Keratinocyte (primary cell): ENCODE measurements around the gene LHFPL2. TPM values are rescaled to one million over a fixed set of nuclear protein-coding genes. Genes with fewer than 3 reads are reported as not detected.
A peak's percentile ranks its signal among the peaks of the same experiment; 100 is the strongest.

Source experiments
- DNase-seq: peaks from one replicate; pipeline ENCODE4 v3.0.0-alpha.2; 2011; ENCODE audit warnings: low read depth, missing footprints, low spot score
- FAIRE-seq: peaks from 2 replicates; lab custom pipeline; 2011; peaks lifted over from hg19 to GRCh38; lab: Jason Lieb, UNC
- H2AFZ ChIP-seq: 2 replicates; pipeline ENCODE4 v1.6.0; 2012; ENCODE audit warnings: low read length, control low read depth, inconsistent platforms; ENCODE audit not compliant: control insufficient read depth
- H3K27ac ChIP-seq: 2 replicates; pipeline ENCODE4 v1.5.1; 2011; ENCODE audit warnings: low read length; ENCODE audit not compliant: control insufficient read depth, insufficient read depth
- H3K27me3 ChIP-seq: 3 replicates; pipeline ENCODE4 v1.6.0; 2011; ENCODE audit warnings: low read length; ENCODE audit not compliant: control insufficient read depth, insufficient read depth; ENCODE audit errors: extremely low read depth
- H3K36me3 ChIP-seq, 2 experiments: 2 replicates in 1 of 2; 3 replicates in 1 of 2; pipeline ENCODE4 v1.5.1; 2011; ENCODE audit warnings: low read length in 2 of 2, mild to moderate bottlenecking in 1 of 2; ENCODE audit not compliant: control insufficient read depth in 2 of 2, insufficient read depth in 2 of 2; ENCODE audit errors: extremely low read depth in 1 of 2
- H3K4me1 ChIP-seq: 3 replicates; pipeline ENCODE4 v1.5.1; 2011; ENCODE audit warnings: low read length; ENCODE audit not compliant: control insufficient read depth, insufficient read depth; ENCODE audit errors: extremely low read depth
- H3K4me2 ChIP-seq: 3 replicates; pipeline ENCODE4 v1.6.0; 2011; ENCODE audit warnings: low read depth, low read length; ENCODE audit not compliant: control insufficient read depth, insufficient read depth; ENCODE audit errors: extremely low read depth
- H3K4me3 ChIP-seq, 3 experiments: fragments of 200-600 bp in 1 of 3; sonication (generic) in 1 of 3; 2 replicates in 2 of 3; 3 replicates in 1 of 3; pipeline ENCODE4 v1.5.1; 2011 to 2016; ENCODE audit warnings: low read length in 3 of 3, mild to moderate bottlenecking in 3 of 3, control low read depth in 2 of 3, inconsistent platforms in 1 of 3, low read depth in 1 of 3, mixed read lengths in 1 of 3, mixed run types in 1 of 3, moderate library complexity in 1 of 3; ENCODE audit not compliant: control insufficient read depth in 2 of 3, insufficient read depth in 2 of 3; ENCODE audit errors: extremely low read depth in 1 of 3
- H3K79me2 ChIP-seq: 2 replicates; pipeline ENCODE4 v1.6.0; 2012; ENCODE audit warnings: low read length; ENCODE audit not compliant: control insufficient read depth, insufficient read depth
- H3K9ac ChIP-seq: 3 replicates; pipeline ENCODE4 v1.6.0; 2011; ENCODE audit warnings: low read length; ENCODE audit not compliant: control insufficient read depth, insufficient read depth; ENCODE audit errors: extremely low read depth
- H3K9me1 ChIP-seq: 3 replicates; pipeline ENCODE4 v1.6.0; 2011; ENCODE audit warnings: low read length; ENCODE audit not compliant: control insufficient read depth, insufficient read depth; ENCODE audit errors: extremely low read depth
- H3K9me3 ChIP-seq: 2 replicates; pipeline ENCODE4 v1.5.1; 2012; ENCODE audit warnings: low read depth, low read length; ENCODE audit not compliant: control insufficient read depth
- H4K20me1 ChIP-seq: 3 replicates; pipeline ENCODE4 v1.6.0; 2011; ENCODE audit warnings: low read length; ENCODE audit not compliant: control insufficient read depth, insufficient read depth; ENCODE audit errors: extremely low read depth
- CTCF ChIP-seq, 3 experiments: IDR thresholded peaks in 1 of 3; conservative IDR thresholded peaks in 1 of 3; optimal IDR thresholded peaks in 1 of 3; 2 replicates in 2 of 3; 3 replicates in 1 of 3; pipeline versions ENCODE3 to v1.5.1; 2011; ENCODE audit warnings: low read length in 3 of 3, mild to moderate bottlenecking in 3 of 3, moderate library complexity in 2 of 3, control low read depth in 1 of 3, inconsistent platforms in 1 of 3; ENCODE audit not compliant: insufficient read depth in 2 of 3; ENCODE audit errors: extremely low read depth in 1 of 3
- EZH2 ChIP-seq: IDR thresholded peaks from one replicate; pipeline ENCODE4 v1.6.1; 2012; ENCODE audit warnings: inconsistent platforms, mild to moderate bottlenecking, low read length, moderate library complexity
- dilution Hi-C: fragments of 300-500 bp; cut with MboI; formaldehyde crosslinking; loops from one replicate; pipeline ENCODE4 v1.7.0; 2020; ENCODE audit warnings: low sequenced_read_pairs; ENCODE audit not compliant: extremely low pct_ligation_motif_present
- polyA plus RNA-seq, 5 experiments: library from polyadenylated mRNA; depleted of rRNA in 3 of 5; stranded (reverse) in 3 of 5; stranded (forward) in 1 of 5; unstranded in 1 of 5; fragments of >200 nt; gene quantifications; 1 replicate in 1 of 5; 2 replicates in 3 of 5; 3 replicates in 1 of 5; pipeline versions ENCODE4 v1.2.1 to v1.2.3, GENCODE V29; 2011 to 2012; ENCODE audit warnings: missing spikeins in 2 of 5, low read depth in 1 of 5, low replicate concordance in 1 of 5

Gene LHFPL2
- polyA plus RNA-seq, 1 donor (not counting 4 experiments of a cell fraction or from before 2014, with no cell fraction given) = 11.4 TPM

GRCh38 chr5:78587081-78587774 lies 61.3 kb downstream of the LHFPL2 start:
- no peaks in the 10 kb centered on the region for H3K9me1 ChIP-seq
- no peak overlapping the region for H2AFZ ChIP-seq
- dilution Hi-C loops = no loop called here
- H3K9me3 ChIP-seq = no peaks in the 10 kb centered on the region
- no peak overlapping the region for H3K9ac ChIP-seq
- H3K4me3 ChIP-seq = no peak overlapping the region
- H3K4me1 ChIP-seq = peaks cover 25% of the 10 kb centered on the region
- FAIRE-seq = no peak
- no peaks in the 10 kb centered on the region for H4K20me1 ChIP-seq
- DNase-seq = no peak
- peaks cover 0 to 1% of the 10 kb centered on the region in 2 experiments for H3K36me3 ChIP-seq
- H3K4me2 ChIP-seq = no peak overlapping the region
- TF ChIP-seq CTCF (optimal IDR thresholded peaks at IDR 0.05 in 1 of 3, IDR thresholded peaks at IDR 0.05 in 1 of 3, conservative IDR thresholded peaks at IDR 0.05 in 1 of 3; ENCODE audit: extremely low read depth in 1 of 3, insufficient read depth in 2 of 3, low read length in 3 of 3) = no peak
- no peak for TF ChIP-seq EZH2
- H3K27ac ChIP-seq = no peak overlapping the region
- no peaks in the 10 kb centered on the region for H3K27me3 ChIP-seq
- H3K79me2 ChIP-seq = peaks cover 5% of the 10 kb centered on the region

GRCh38 chr5:78586251-78586650 lies 62.3 kb downstream of the LHFPL2 start:
- TF ChIP-seq CTCF (optimal IDR thresholded peaks at IDR 0.05 in 1 of 3, IDR thresholded peaks at IDR 0.05 in 1 of 3, conservative IDR thresholded peaks at IDR 0.05 in 1 of 3; ENCODE audit: extremely low read depth in 1 of 3, insufficient read depth in 2 of 3, low read length in 3 of 3) (no peak), EZH2 (no peak)
- H3K9ac ChIP-seq = no peak overlapping the region
- FAIRE-seq = peak; percentile 99
- no peaks in the 10 kb centered on the region for H3K27me3 ChIP-seq
- peak; percentile 90 for DNase-seq
- H3K9me1 ChIP-seq = no peaks in the 10 kb centered on the region
- H3K9me3 ChIP-seq = no peaks in the 10 kb centered on the region
- peaks cover 16% of the 10 kb centered on the region for H3K4me1 ChIP-seq
- H4K20me1 ChIP-seq = no peaks in the 10 kb centered on the region
- H3K27ac ChIP-seq = peak overlapping the region; percentile 68
- H3K4me2 ChIP-seq = peak overlapping the region; percentile 54
- H2AFZ ChIP-seq = no peak overlapping the region
- peaks cover 0 to 1% of the 10 kb centered on the region in 2 experiments for H3K36me3 ChIP-seq
- H3K4me3 ChIP-seq = no peak overlapping the region
- peaks cover 3% of the 10 kb centered on the region for H3K79me2 ChIP-seq
- dilution Hi-C loops = no loop called here
